AG10803 (cell line): ENCODE results near the gene NAA30.

ENCODE experiments used
- DNase-seq: peaks from one replicate; pipeline ENCODE4 v3.0.0; 2010; ENCODE audit warnings: low read depth
- H3K4me3 ChIP-seq: 2 replicates; pipeline ENCODE4 v1.5.1; 2011; ENCODE audit warnings: mild to moderate bottlenecking, low read length, control low read depth
- CTCF ChIP-seq: conservative IDR thresholded peaks from 2 replicates; pipeline ENCODE4 v1.5.1; 2011; ENCODE audit warnings: mild to moderate bottlenecking, low read length, control low read depth, inconsistent platforms

The NAA30 gene

DNA sequence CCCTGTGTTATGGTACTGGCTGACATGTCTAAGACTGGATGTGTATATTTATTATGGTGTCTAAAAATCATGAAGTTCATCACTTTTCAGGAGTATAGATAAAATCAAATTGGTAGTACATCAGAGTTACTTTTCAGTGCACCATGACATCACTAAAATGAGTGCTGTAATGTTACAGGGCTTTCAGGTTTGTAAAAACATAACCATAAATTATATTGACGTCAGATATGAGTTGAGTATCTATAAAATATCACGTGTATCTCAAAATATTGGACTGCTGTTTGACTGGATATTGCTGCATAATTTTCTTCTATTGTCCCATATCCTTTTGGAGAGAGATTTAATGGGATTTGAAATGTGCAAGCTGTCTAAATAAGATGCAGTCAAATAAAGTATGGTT is 22.0 kb downstream of the NAA30 start:
- no peak for TF ChIP-seq CTCF

GRCh38 chr14:57413849-57414248 is 23.5 kb downstream of the NAA30 start:
- no peak overlapping the region for H3K4me3 ChIP-seq
- DNase-seq: no peak
- TF ChIP-seq CTCF: no peak

More for the DNA sequence above, 22.0 kb downstream of the NAA30 start:
- no peak for DNase-seq
- H3K4me3 ChIP-seq: no peak overlapping the region

DNA sequence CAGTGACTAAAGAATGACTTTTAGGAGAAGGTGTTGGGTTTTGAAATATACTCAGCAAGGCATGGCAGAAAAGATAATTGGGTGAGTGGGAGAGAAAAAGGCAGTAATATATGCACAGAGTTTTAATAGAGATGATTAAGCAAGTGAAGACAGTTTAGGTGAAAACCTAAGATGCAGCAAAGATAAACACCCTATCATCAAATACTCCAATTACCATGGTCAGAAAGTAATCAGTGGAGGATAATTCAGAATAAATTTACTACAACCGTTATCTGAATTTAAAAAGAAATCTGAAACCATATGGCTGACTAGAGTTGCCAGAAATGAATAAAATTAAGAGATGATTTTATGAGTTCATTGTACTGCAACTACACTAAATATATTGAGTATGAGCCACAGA is 26.8 kb downstream of the NAA30 start:
- no peak for DNase-seq
- H3K4me3 ChIP-seq: no peak overlapping the region
- no peak for TF ChIP-seq CTCF

DNA sequence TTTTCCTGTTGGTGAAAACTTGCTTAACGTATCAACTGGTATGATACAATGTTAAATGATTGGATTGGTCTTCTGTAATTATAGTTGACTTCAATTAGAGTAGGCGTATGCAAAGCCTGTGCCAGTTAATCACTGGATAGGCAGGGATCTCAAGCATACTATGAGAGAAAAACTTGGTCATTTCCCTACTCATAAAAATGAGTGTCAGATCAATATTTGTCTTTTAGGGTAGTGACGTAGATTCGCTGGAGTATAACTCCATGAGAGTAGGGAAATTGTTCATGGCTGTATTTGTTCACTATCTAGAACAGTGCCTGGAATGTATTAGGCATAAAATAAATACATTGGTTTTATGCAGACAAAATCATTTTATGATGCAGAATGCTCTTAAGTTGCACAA is 28.6 kb downstream of the NAA30 start:
- no peak overlapping the region for H3K4me3 ChIP-seq
- TF ChIP-seq CTCF: no peak
- DNase-seq: no peak

DNA sequence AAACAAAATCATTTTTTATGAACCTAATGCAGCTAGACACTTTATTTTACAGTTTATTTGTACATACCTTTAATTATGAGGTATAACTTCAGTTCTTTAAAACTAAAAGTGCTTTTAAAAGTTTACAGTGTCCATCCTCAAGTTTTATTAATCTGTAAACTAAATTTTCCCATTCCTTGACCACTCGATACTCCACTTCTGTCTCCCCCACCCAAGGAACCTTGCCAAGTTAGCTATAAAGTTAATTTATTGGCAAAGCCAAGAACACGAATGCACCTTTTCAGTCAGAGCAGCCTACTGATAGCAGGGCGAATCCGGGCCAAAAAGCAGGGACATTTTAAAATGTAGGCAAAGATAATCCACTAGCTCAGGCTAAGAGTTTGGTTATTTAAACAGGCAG is 29.6 kb downstream of the NAA30 start:
- TF ChIP-seq CTCF: no peak
- no peak overlapping the region for H3K4me3 ChIP-seq
- no peak for DNase-seq

- H3K4me3 ChIP-seq: no peak overlapping the region
- no peak for TF ChIP-seq CTCF
- peak; percentile 4 for DNase-seq
Measured at GRCh38 chr14:57420986-57421385, 30.6 kb downstream of the NAA30 start.

DNA sequence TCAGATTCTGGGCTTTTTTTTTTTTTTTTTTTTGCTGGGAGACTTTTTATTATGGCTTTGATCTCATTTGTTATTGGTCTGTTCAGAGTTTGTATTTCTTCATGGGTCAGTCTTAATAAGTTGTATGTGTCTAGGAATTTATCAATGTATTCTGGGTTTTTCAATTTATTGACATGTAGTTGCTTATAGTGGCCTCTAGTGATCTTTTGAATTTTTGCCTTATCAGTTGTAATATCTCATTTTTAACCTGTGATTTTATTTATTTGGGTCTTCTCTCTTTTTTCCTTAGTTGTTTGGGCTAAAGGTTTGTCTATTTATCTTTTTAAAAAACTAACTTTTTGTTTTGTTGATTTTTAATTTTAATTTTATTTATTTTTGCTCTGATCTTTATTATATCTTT is 45.5 kb downstream of the NAA30 start:
- DNase-seq: no peak
- no peak overlapping the region for H3K4me3 ChIP-seq
- no peak for TF ChIP-seq CTCF
